Measurements from ENCODE around the gene SUPT20HL1.

DNA sequence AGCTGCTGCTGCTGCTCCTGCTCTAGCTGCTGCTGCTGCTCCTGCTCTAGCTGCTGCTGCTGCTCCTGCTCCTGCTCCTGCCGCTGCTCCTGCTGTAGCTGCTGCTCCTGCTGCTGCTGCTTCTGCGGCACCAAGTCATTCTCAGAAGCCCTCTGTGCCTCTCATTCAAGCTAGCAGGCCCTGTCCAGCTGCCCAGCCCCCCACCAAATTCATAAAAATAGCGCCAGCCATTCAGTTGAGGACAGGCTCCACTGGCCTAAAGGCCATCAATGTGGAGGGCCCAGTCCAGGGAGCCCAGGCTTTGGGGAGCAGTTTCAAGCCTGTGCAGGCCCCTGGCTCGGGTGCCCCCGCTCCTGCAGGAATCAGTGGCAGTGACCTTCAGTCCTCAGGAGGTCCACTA, 3.9 kb downstream of the SUPT20HL1 start:
- no peak for TF ChIP-seq TARDBP (IDR thresholded peaks at IDR 0.05)
- TF ChIP-seq SP1 (IDR thresholded peaks at IDR 0.05): no peak
- no peak for TF ChIP-seq FOXM1 (IDR thresholded peaks at IDR 0.05; ENCODE audit: borderline replicate concordance)
- no peak for TF ChIP-seq HDGF (IDR thresholded peaks at IDR 0.05; ENCODE audit: borderline replicate concordance)
- no peak for TF ChIP-seq ZNF384 (IDR thresholded peaks at IDR 0.05)
- TF ChIP-seq PKNOX1 (IDR thresholded peaks at IDR 0.05): no peak
- no peak for TF ChIP-seq FOXK2 (IDR thresholded peaks at IDR 0.05)
- TF ChIP-seq BHLHE40 (IDR thresholded peaks at IDR 0.05; ENCODE audit: borderline replicate concordance): no peak
- TF ChIP-seq SUZ12 (IDR thresholded peaks at IDR 0.05): no peak
